ENCODE data around the gene ABR. TPM values are rescaled to one million over a fixed set of nuclear protein-coding genes. Genes with fewer than 3 reads are reported as not detected.
A peak's percentile ranks its signal among the peaks of the same experiment; 100 is the strongest.
"Not testable (repeated sequence)": the region's sequence is repeated elsewhere in the genome, so short reads cannot be mapped to it uniquely, and the experiment has no call there.

The ABR gene
- total and polyA plus RNA-seq, 4 donors = 59.7 to 223 (median 142) TPM

DNA sequence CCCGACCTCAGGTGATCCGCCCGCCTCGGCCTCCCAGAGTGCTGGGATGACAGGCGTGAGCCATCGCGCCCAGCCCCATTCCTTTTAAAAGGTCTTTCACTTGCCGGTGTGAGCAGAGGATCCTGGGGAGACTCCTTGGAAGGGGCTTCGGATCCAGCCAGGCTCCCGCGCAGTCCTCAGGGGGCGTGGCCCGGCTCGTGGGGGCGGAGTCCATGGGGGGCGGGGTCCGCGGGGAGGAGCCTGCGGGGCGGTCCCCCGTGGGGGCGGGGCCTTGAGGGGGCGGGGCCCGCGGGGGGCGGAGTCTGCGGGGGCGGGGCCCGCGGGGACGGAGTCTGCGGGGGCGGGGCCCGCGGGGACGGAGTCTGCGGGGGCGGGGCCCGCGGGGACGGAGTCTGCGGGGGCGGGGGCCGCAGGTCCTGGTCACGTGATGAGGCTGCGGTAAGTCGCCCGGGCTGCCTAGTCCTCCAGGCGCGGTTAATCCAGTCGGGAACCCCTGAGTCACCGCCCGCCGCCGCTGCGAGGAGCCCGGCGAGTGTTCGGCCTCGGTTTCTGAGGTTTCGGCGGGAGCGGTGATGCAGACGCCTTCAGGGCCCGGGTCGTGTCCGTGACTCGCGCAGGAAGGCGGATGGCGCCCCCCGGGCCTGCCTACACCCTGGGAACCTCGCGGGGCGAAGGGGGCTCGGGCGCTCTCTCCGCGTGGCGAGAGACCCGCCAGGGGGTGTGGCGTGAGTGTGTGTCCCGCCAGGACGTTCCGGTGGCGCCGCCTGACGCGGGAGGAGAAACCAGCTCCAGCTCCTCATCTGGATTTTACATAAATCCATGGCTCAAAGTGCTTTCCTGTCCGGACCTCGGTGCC is 23.6 kb upstream of the ABR start:
- Histone ChIP-seq H3K4me1 (ENCODE audit: control insufficient read depth, insufficient read depth, low read length) (peaks cover 17% of the 10 kb centered on the region), H3K9me3 (ENCODE audit: control insufficient read depth, insufficient read depth, low read length) (no peaks in the 10 kb centered on the region), H3K4me3 (ENCODE audit: low read depth, low read length) (peak overlapping the region; percentile 51), H3K36me3 (ENCODE audit: control insufficient read depth, insufficient read depth, low read length) (no peaks in the 10 kb centered on the region), H3K27ac (ENCODE audit: low read depth, low read length) (no peak overlapping the region), H3K27me3 (ENCODE audit: control insufficient read depth, insufficient read depth, low read length) (no peaks in the 10 kb centered on the region)
- WGBS (ENCODE audit: insufficient coverage) = 4% methylated on average over 67 of the region's 91 CpGs
- DNase-seq (ENCODE audit: low read depth in 4 of 6, low spot score in 6 of 6) = peak in 2 of 6 donors; percentile 53 to 72

DNA sequence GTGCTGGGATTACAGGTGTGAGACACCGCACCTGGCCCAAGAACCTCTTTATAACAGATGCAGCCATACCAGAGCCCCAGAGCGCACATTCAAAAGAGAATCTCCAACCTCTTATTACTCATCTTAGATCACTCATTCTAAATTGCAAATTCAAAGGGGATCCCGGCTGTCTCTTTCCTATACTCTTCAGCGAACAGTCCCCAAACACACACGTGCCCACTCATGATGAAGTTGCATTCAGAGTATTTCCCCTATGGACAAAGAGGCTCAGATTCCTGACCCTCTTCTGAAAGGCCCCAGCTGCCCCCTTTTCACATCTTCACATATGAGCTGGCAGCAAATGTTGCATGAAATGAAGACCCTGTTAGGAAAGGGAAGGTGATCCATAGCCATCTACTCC is 22.5 kb upstream of the ABR start:
- H3K36me3 ChIP-seq (ENCODE audit: control insufficient read depth, insufficient read depth, low read length) = no peaks in the 10 kb centered on the region
- no peak overlapping the region for H3K27ac ChIP-seq (ENCODE audit: low read depth, low read length)
- no peaks in the 10 kb centered on the region for H3K27me3 ChIP-seq (ENCODE audit: control insufficient read depth, insufficient read depth, low read length)
- H3K9me3 ChIP-seq (ENCODE audit: control insufficient read depth, insufficient read depth, low read length) = no peaks in the 10 kb centered on the region
- no peak for DNase-seq (ENCODE audit: low read depth in 4 of 6, low spot score in 6 of 6)
- peaks cover 27% of the 10 kb centered on the region for H3K4me1 ChIP-seq (ENCODE audit: control insufficient read depth, insufficient read depth, low read length)
- no peak overlapping the region for H3K4me3 ChIP-seq (ENCODE audit: low read depth, low read length)
- WGBS (ENCODE audit: insufficient coverage) = 71% methylated on average over 5 of the region's 5 CpGs

DNA sequence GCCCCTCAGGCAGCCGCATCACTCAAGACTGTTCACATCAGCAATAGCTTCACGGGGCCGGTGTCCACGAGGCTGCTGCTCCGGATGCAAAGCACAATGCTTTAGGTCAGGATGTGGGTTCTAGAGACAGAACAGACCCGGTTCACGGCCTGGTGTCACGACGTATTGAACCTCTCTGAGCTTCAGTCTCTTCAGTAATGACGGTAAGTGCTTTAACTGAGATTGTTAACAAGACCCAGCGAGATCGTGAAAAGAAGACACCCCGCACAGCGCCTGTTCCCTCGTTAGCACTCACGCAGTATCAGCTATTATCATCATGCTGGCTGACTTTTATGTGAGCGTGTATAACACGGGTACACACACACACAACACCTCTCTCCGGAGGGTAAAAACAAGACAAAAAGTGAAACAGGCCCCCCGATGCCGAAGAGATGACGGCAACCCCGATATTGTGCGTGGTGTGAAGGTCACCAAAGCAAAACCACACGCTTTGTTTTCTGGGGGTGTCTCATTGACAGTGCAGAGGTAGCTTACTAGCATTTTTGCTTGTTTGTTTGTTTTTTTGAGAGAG is 21.4 kb upstream of the ABR start:
- Histone ChIP-seq H3K36me3 (ENCODE audit: control insufficient read depth, insufficient read depth, low read length) (no peaks in the 10 kb centered on the region), H3K4me1 (ENCODE audit: control insufficient read depth, insufficient read depth, low read length) (peaks cover 32% of the 10 kb centered on the region), H3K4me3 (ENCODE audit: low read depth, low read length) (no peak overlapping the region), H3K9me3 (ENCODE audit: control insufficient read depth, insufficient read depth, low read length) (no peaks in the 10 kb centered on the region), H3K27ac (ENCODE audit: low read depth, low read length) (no peak overlapping the region), H3K27me3 (ENCODE audit: control insufficient read depth, insufficient read depth, low read length) (no peaks in the 10 kb centered on the region)
- no peak for DNase-seq (ENCODE audit: low read depth in 4 of 6, low spot score in 6 of 6)
- WGBS (ENCODE audit: insufficient coverage) = 76% methylated on average over 20 of the region's 25 CpGs

DNA sequence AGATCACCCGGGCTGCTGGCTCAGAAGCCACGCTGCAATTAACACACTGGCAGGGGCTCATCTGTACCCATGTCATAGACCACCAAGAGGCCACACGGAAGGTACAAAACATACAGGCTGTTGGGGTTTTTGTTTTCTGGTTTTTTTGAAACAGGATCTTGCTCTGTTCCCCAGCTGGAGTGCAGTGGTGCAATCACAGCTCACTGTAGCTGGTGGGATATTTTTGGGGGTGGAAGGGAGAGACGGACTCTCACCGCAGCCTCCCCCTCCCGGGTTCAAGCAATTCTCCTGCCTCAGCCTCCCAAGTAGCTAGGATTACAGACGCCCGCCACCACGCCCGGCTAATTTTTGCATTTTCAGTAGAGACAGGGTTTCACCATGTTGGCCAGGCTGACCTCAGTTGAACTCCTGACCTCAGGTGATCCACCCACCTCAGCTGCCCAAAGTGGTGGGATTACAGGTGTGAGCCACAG is 19.5 kb upstream of the ABR start:
- peaks cover 32% of the 10 kb centered on the region for H3K4me1 ChIP-seq (ENCODE audit: control insufficient read depth, insufficient read depth, low read length)
- not testable (repeated sequence) for H3K27ac ChIP-seq (ENCODE audit: low read depth, low read length); H3K36me3 ChIP-seq (ENCODE audit: control insufficient read depth, insufficient read depth, low read length); DNase-seq (ENCODE audit: low read depth in 4 of 6, low spot score in 6 of 6); H3K4me3 ChIP-seq (ENCODE audit: low read depth, low read length); H3K9me3 ChIP-seq (ENCODE audit: control insufficient read depth, insufficient read depth, low read length); H3K27me3 ChIP-seq (ENCODE audit: control insufficient read depth, insufficient read depth, low read length)
- WGBS (ENCODE audit: insufficient coverage) = 91% methylated on average over 6 of the region's 10 CpGs

DNA sequence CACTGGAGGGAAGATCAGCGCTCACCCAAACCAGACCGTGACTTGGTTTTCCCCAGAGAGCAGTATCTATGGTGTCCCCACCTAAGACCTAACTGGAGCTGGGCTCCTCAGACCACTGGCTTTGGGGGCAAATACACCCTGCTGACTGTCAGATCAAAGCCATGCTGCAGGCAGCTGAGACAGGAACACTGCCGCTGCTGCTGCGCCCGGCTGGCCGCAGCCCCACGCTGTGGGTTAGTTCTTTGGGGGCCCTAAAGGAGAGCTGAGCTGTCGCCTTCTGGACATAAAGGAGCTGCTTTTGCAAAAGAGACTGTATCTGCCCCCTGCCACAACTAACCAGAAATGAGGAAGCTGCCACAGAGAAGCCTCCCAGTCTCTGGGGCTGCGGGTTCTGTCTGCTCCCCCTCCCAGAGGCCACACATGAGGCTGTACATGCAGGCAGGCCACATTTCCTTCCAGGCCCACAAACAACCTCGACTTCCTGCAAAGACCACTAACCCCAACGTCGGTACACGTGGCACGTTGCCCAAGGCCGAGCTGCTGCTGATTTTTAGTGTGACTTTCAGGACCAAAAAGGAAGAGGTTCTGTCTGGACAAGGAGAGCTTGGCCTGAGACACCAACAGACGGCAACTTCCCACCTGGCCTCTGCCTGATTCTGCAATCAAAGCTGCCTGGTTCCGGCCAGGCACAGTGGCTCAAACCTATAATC is 18.2 kb upstream of the ABR start:
- 47% methylated on average over 16 of the region's 17 CpGs for WGBS (ENCODE audit: insufficient coverage)
- peak in 1 of 6 donors; percentile 66 for DNase-seq (ENCODE audit: low read depth in 4 of 6, low spot score in 6 of 6)
- peak overlapping the region; percentile 79 for H3K27ac ChIP-seq (ENCODE audit: low read depth, low read length)

DNA sequence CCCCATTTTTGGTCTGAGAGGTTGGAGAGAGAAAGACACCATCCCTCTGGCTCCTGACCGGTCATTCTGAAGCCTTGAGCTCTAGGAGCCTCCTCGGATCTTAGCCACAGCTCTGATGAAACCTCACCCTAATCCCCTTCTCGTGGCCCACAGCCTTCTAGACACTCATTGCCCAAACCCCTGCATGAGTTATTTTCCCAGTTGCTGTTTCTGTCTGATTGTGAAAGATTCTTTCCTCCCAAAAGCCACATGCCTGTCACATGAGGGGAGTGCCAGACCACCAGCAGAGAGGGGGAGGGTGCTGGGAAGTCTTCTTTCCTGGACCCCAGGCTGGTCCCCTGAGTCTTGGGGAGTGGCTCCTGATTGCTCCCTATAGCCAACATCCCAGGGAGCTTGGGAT is 17.6 kb upstream of the ABR start:
- Histone ChIP-seq H3K27me3 (ENCODE audit: control insufficient read depth, insufficient read depth, low read length) (no peaks in the 10 kb centered on the region), H3K4me1 (ENCODE audit: control insufficient read depth, insufficient read depth, low read length) (peaks cover 20% of the 10 kb centered on the region), H3K9me3 (ENCODE audit: control insufficient read depth, insufficient read depth, low read length) (no peaks in the 10 kb centered on the region), H3K36me3 (ENCODE audit: control insufficient read depth, insufficient read depth, low read length) (no peaks in the 10 kb centered on the region), H3K4me3 (ENCODE audit: low read depth, low read length) (no peak overlapping the region), H3K27ac (ENCODE audit: low read depth, low read length) (peak overlapping the region; percentile 79)
- DNase-seq (ENCODE audit: low read depth in 4 of 6, low spot score in 6 of 6) = peak in 1 of 6 donors; percentile 14
- 100% methylated on average over 1 of the region's 3 CpGs for WGBS (ENCODE audit: insufficient coverage)

More for the DNA sequence above, 18.2 kb upstream of the ABR start:
- peaks cover 21% of the 10 kb centered on the region for H3K4me1 ChIP-seq (ENCODE audit: control insufficient read depth, insufficient read depth, low read length)
- H3K27me3 ChIP-seq (ENCODE audit: control insufficient read depth, insufficient read depth, low read length) = no peaks in the 10 kb centered on the region
- no peaks in the 10 kb centered on the region for H3K36me3 ChIP-seq (ENCODE audit: control insufficient read depth, insufficient read depth, low read length)
- H3K4me3 ChIP-seq (ENCODE audit: low read depth, low read length) = no peak overlapping the region
- H3K9me3 ChIP-seq (ENCODE audit: control insufficient read depth, insufficient read depth, low read length) = no peaks in the 10 kb centered on the region

DNA sequence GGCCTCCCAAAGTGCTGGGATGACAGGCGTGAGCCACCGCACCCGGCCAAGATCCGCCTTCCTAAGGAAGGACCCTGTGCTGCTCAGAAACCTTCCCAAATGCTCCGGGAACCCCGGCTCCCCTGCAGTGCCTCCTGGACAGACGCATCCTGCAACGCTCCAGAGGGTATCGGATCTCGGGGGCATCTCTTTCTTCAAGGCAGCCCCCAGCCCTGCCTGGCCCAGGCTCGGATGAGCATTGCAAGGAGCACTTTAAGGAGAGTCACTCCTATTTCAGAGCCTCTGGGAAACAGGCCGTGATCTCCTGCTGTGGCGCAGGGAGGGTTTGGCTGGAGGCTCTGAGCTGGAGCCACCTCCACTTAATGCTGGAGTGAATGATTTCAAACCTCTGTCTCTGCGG is 17.2 kb upstream of the ABR start:
- no peaks in the 10 kb centered on the region for H3K27me3 ChIP-seq (ENCODE audit: control insufficient read depth, insufficient read depth, low read length)
- H3K4me3 ChIP-seq (ENCODE audit: low read depth, low read length) = no peak overlapping the region
- H3K36me3 ChIP-seq (ENCODE audit: control insufficient read depth, insufficient read depth, low read length) = no peaks in the 10 kb centered on the region
- no peak for DNase-seq (ENCODE audit: low read depth in 4 of 6, low spot score in 6 of 6)
- H3K4me1 ChIP-seq (ENCODE audit: control insufficient read depth, insufficient read depth, low read length) = peaks cover 20% of the 10 kb centered on the region
- no peaks in the 10 kb centered on the region for H3K9me3 ChIP-seq (ENCODE audit: control insufficient read depth, insufficient read depth, low read length)
- 92% methylated on average over 13 of the region's 14 CpGs for WGBS (ENCODE audit: insufficient coverage)
- no peak overlapping the region for H3K27ac ChIP-seq (ENCODE audit: low read depth, low read length)

DNA sequence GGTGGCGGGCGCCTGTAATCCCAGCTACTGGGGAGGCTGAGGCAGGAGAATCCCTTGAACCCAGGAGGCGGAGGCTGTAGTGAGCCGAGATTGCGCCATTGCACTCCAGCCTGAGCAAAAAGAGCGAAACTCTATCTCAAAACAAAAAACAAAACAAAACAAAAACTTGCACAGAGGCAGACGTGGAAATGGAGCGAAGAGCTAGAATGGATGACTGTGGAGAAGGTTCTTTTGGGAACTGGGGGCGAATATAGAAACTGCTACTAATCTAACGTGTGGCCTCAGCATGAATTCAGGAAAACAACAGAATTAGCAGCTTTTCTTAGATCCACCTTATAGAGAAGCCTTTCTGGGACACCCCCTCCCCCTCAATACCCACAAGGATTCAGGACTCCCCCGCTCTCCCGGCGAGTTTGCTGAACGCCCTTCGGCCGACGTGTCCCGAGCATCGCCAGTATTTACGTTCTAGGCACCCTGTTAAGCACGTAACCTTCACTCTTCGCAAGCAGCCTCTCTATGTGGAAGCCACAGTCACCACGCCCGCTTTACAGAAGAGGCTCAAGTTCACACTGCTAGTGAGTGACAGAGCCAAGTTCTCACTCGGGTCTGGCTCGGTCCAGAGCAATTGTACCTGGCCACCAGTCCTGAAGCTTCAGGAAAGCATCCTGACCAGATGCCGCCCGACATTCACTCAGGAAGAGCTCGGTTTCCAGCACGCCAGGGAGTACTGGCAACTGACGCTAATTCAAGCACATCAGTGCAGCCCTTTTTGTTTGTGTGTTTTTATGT is 13.3 kb upstream of the ABR start:
- Histone ChIP-seq H3K4me1 (ENCODE audit: control insufficient read depth, insufficient read depth, low read length) (peaks cover 25% of the 10 kb centered on the region), H3K4me3 (ENCODE audit: low read depth, low read length) (no peak overlapping the region), H3K36me3 (ENCODE audit: control insufficient read depth, insufficient read depth, low read length) (peaks cover 2% of the 10 kb centered on the region), H3K27ac (ENCODE audit: low read depth, low read length) (no peak overlapping the region), H3K9me3 (ENCODE audit: control insufficient read depth, insufficient read depth, low read length) (no peaks in the 10 kb centered on the region), H3K27me3 (ENCODE audit: control insufficient read depth, insufficient read depth, low read length) (no peaks in the 10 kb centered on the region)
- 63% methylated on average over 19 of the region's 31 CpGs for WGBS (ENCODE audit: insufficient coverage)
- no peak for DNase-seq (ENCODE audit: low read depth in 4 of 6, low spot score in 6 of 6)

DNA sequence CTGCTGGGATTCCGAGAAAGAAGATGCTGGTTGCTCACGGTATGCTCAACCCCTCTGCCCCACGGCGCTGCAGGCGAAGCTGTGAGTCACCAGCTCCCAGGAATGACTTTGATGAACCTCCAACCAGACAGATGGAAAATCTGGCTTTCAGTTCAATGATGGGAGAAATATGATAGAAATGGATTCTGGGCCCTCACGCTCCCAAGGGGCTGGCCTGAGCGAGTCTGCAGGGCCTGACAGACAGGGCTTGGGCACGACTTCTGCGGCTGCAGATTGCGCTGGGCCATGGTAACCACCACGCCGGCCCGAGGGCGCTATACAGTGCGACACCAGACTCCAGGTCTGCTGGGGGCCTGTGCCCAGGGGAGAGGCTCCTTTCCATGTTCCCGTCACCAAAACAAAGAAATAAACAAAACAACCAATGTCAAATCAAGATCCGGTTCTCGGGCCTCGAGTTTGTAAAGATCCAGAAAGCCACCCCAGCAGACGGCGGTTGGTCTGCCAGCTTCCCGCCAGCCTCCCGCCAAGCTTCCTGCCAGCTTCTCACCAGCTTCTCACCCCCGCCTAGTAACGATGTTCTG is 11.1 kb upstream of the ABR start:
- Histone ChIP-seq H3K27me3 (ENCODE audit: control insufficient read depth, insufficient read depth, low read length) (no peaks in the 10 kb centered on the region), H3K27ac (ENCODE audit: low read depth, low read length) (no peak overlapping the region), H3K36me3 (ENCODE audit: control insufficient read depth, insufficient read depth, low read length) (peaks cover 2% of the 10 kb centered on the region), H3K4me1 (ENCODE audit: control insufficient read depth, insufficient read depth, low read length) (peaks cover 30% of the 10 kb centered on the region), H3K9me3 (ENCODE audit: control insufficient read depth, insufficient read depth, low read length) (no peaks in the 10 kb centered on the region), H3K4me3 (ENCODE audit: low read depth, low read length) (no peak overlapping the region)
- 81% methylated on average over 20 of the region's 25 CpGs for WGBS (ENCODE audit: insufficient coverage)
- peak in 1 of 6 donors; percentile 71 for DNase-seq (ENCODE audit: low read depth in 4 of 6, low spot score in 6 of 6)

All from spinal cord (tissue), 10 donors.